ENCODE measurements around the gene BTBD6. TPM values are rescaled to one million over a fixed set of nuclear protein-coding genes. Genes with fewer than 3 reads are reported as not detected.

BTBD6 gene
- total and polyA plus RNA-seq, 8 donors: 32.7 to 52.6 (median 41.2) TPM

GRCh38 chr14:105212541-105213300 is 35.6 kb upstream of the BTBD6 start:
- ATAC-seq (no peak), DNase-seq (no peak)
- no peaks in the 10 kb centered on the region for H3K27me3 ChIP-seq
- no peak for TF ChIP-seq CTCF (IDR thresholded peaks at IDR 0.05)
- intact Hi-C loops (cut with DNase I): loop anchor here in 1 of 2 donors (10.0 kb wide), 1 partner anchor 52 kb away; no protein-coding TSS in a partner anchor
- H3K4me1 ChIP-seq: no peaks in the 10 kb centered on the region
- no peak overlapping the region for H3K27ac ChIP-seq
- H3K9me3 ChIP-seq: no peaks in the 10 kb centered on the region
- no peak overlapping the region for H3K4me3 ChIP-seq
- peaks cover 0 to 70% of the 10 kb centered on the region in 2 donors for H3K36me3 ChIP-seq

- H3K27me3 ChIP-seq: no peaks in the 10 kb centered on the region
- H3K36me3 ChIP-seq: peaks cover 0 to 77% of the 10 kb centered on the region in 2 donors
- H3K4me3 ChIP-seq: no peak overlapping the region
- no peaks in the 10 kb centered on the region for H3K4me1 ChIP-seq
- intact Hi-C loops (cut with DNase I): loop anchor here in 1 of 2 donors (10.0 kb wide), 1 partner anchor 51 kb away; no protein-coding TSS in a partner anchor
- no peak for TF ChIP-seq CTCF (IDR thresholded peaks at IDR 0.05)
- H3K27ac ChIP-seq: no peak overlapping the region
- DNase-seq: no peak
- H3K9me3 ChIP-seq: no peaks in the 10 kb centered on the region
- ATAC-seq: no peak
Observed at GRCh38 chr14:105213361-105213760, 35.0 kb upstream of the BTBD6 start.

- Histone ChIP-seq H3K4me1 (no peaks in the 10 kb centered on the region), H3K27me3 (no peaks in the 10 kb centered on the region), H3K9me3 (no peaks in the 10 kb centered on the region), H3K27ac (no peak overlapping the region), H3K4me3 (no peak overlapping the region), H3K36me3 (peaks cover 0 to 83% of the 10 kb centered on the region in 2 donors)
- intact Hi-C loops (cut with DNase I): loop anchor here in 1 of 2 donors (10.0 kb wide), 1 partner anchor 50 kb away; no protein-coding TSS in a partner anchor
- ATAC-seq (no peak), DNase-seq (no peak)
- TF ChIP-seq CTCF (IDR thresholded peaks at IDR 0.05): no peak
Observed at GRCh38 chr14:105214324-105214915, 33.9 kb upstream of the BTBD6 start.

GRCh38 chr14:105215602-105216001 is 32.7 kb upstream of the BTBD6 start:
- peaks cover 0 to 83% of the 10 kb centered on the region in 2 donors for H3K36me3 ChIP-seq
- H3K27me3 ChIP-seq: no peaks in the 10 kb centered on the region
- intact Hi-C loops (cut with DNase I): loop anchor here in 1 of 2 donors (10.0 kb wide), 1 partner anchor 49 kb away; no protein-coding TSS in a partner anchor
- H3K27ac ChIP-seq: no peak overlapping the region
- no peak for TF ChIP-seq CTCF (IDR thresholded peaks at IDR 0.05)
- DNase-seq (no peak), ATAC-seq (no peak)
- no peaks in the 10 kb centered on the region for H3K9me3 ChIP-seq
- no peaks in the 10 kb centered on the region for H3K4me1 ChIP-seq
- no peak overlapping the region for H3K4me3 ChIP-seq

Measured in left lung (tissue), 10 donors.